Body of pancreas (tissue), 4 donors: ENCODE results near the gene ROR1.

Experiments
- CTCF ChIP-seq, 7 experiments: fragments of 450-650 bp in 4 of 7; fragments of 200-600 bp in 3 of 7; sonication (generic) in 3 of 7; IDR thresholded peaks; one replicate each; pipeline ENCODE4 v1.5.1; 2016 to 2019; ENCODE audit warnings: antibody characterized with exemption in 7 of 7
- POLR2A ChIP-seq, 3 donors: fragments of 450-650 bp; IDR thresholded peaks; one replicate each; pipeline ENCODE4 v1.6.1; 2016; ENCODE audit warnings: antibody characterized with exemption in 3 of 3, mild to moderate bottlenecking in 2 of 3

GRCh38 chr1:63883494-63884235 is 109.8 kb downstream of the ROR1 start:
- TF ChIP-seq CTCF (IDR thresholded peaks at IDR 0.05), result no peak
- TF ChIP-seq POLR2A (IDR thresholded peaks at IDR 0.05), result no peak
